Left lung (tissue), 10 donors: ENCODE measurements around the gene MYLK. TPM values are rescaled to one million over a fixed set of nuclear protein-coding genes. Genes with fewer than 3 reads are reported as not detected.
A peak's percentile ranks its signal among the peaks of the same experiment; 100 is the strongest.

Experiments
- ATAC-seq: fragments of 200-7000 bp; cut with Tn5 transposase; one replicate; pipeline ENCODE4 v1.9.1; 2020; ENCODE audit warnings: moderate library complexity
- DNase-seq, 4 donors: peaks; one replicate each; pipeline ENCODE4 v3.0.0-alpha.2; 2013 to 2020
- H3K27ac ChIP-seq, 2 donors: fragments of 200-600 bp; sonication (generic) in 1 of 2; one replicate each; pipeline versions ENCODE4 v1.5.0 to v1.8.0; 2020 to 2021
- H3K27me3 ChIP-seq, 2 donors: fragments of 200-600 bp; sonication (generic) in 1 of 2; one replicate each; pipeline versions ENCODE4 v1.5.0 to v1.8.0; 2020 to 2021
- H3K36me3 ChIP-seq, 2 donors: fragments of 200-600 bp; sonication (generic) in 1 of 2; one replicate each; pipeline versions ENCODE4 v1.5.0 to v1.8.0; 2020 to 2021
- H3K4me1 ChIP-seq, 2 donors: fragments of 200-600 bp; one replicate each; pipeline ENCODE4 v1.8.0; 2021
- H3K4me3 ChIP-seq, 2 donors: fragments of 200-600 bp; sonication (generic) in 1 of 2; one replicate each; pipeline versions ENCODE4 v1.5.0 to v1.8.0; 2020 to 2021; ENCODE audit warnings: mild to moderate bottlenecking in 1 of 2
- H3K9me3 ChIP-seq, 2 donors: fragments of 200-600 bp; sonication (generic) in 1 of 2; one replicate each; pipeline versions ENCODE4 v1.5.0 to v1.8.0; 2020 to 2021
- intact Hi-C, 2 donors: fragments of 100-400 bp; cut with DNase I; formaldehyde crosslinking; loops; one replicate each; pipeline versions ENCODE4 v1.11.2 to v1.14.2; 2022
- polyA plus RNA-seq, 6 donors: library from polyadenylated mRNA; unstranded; fragments of 120-200 nt; gene quantifications; one replicate each; pipeline ENCODE4 v1.2.1, GENCODE V29; 2013; ENCODE audit not compliant: insufficient read length in 6 of 6
- total RNA-seq, 2 donors: library from RNA; stranded (reverse); fragmentation: NEBNext Ultra II Directional; extraction: Animal tissue kit (Norgen Biotek cat#: 25700); gene quantifications; one replicate each; pipeline ENCODE4 v1.2.1, GENCODE V29; 2021
- TF ChIP-seq, protein P1 (sequence below), 2 donors: fragments of 200-600 bp; sonication (generic) in 1 of 2; IDR thresholded peaks; one replicate each; pipeline versions ENCODE4 v1.5.0 to v1.8.0; 2021; ENCODE audit warnings: antibody characterized with exemption in 2 of 2
- donor health status: DM: no; HTN: yes; CAD: no.
- donor health status: DM: no; HTN: no; CAD: no.

The MYLK gene
- total and polyA plus RNA-seq, 8 donors: 155 to 468 (median 410) TPM

DNA sequence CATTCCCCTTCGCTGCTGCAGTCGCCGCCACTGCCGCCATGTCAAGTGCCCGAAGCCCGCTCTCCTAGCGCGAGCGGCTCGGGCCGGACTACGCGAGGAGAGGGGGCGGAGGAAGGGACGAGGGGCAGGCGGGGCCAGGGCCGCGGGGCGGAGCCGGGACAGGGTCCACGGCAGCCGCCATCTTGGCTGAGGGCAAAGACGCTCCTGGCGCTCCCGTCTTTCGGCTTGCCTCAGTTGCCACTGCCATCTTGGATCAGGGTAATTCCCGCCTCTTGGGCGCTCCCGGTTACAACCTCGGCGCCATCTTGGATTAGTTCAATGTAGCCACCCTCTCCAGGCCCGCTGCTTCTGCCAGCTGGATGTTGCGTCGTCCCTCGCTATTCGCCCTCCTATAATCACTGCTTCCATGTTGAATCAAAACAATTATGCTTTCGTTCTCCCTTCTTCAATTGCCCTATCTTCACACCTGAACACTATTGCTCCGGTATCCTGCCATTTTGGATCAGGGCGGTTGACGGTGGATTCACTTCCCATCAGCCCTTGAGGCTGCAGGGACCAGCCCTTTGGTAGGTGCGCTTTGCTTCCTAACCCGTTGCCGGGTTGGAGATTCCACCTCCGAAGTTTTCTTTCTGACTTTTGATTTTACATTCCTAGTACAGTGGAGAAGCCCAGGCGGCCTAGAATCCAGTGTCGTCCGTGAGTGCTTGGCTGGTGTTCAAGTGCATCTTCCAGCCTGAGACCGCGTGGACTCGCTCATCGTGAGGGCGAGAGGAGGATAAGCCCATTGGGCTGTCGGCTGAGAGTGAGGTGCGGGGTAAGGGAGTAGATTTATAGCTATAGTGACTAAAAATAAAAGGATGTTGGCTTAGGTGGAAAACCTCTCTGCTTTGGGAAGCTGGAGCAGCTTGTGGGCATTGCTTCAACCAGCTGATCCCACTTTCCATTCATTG, 298.9 kb downstream of the MYLK start, which contains the start of gene HACD2:
TSS of gene HACD2 (minus strand) at position 66 of the 950 bp plus-strand sequence. CDS start at position 40, 26 bp downstream.
- H3K27ac ChIP-seq: peak within 1 kb of the TSS; percentile 96
- H3K27me3 ChIP-seq: no peaks in the 10 kb centered on the region
- peak within 1 kb of the TSS; percentile 76 to 86 for H3K4me3 ChIP-seq
- H3K4me1 ChIP-seq: peaks cover 8 to 27% of the 10 kb centered on the region in 2 donors
- ATAC-seq: peak; percentile 96
- H3K36me3 ChIP-seq: peaks cover 0 to 15% of the 10 kb centered on the region in 2 donors
- intact Hi-C loops: no loop called here
- DNase-seq: peak; percentile 94 to 100 (median 98)
- TF ChIP-seq, protein P1, sequence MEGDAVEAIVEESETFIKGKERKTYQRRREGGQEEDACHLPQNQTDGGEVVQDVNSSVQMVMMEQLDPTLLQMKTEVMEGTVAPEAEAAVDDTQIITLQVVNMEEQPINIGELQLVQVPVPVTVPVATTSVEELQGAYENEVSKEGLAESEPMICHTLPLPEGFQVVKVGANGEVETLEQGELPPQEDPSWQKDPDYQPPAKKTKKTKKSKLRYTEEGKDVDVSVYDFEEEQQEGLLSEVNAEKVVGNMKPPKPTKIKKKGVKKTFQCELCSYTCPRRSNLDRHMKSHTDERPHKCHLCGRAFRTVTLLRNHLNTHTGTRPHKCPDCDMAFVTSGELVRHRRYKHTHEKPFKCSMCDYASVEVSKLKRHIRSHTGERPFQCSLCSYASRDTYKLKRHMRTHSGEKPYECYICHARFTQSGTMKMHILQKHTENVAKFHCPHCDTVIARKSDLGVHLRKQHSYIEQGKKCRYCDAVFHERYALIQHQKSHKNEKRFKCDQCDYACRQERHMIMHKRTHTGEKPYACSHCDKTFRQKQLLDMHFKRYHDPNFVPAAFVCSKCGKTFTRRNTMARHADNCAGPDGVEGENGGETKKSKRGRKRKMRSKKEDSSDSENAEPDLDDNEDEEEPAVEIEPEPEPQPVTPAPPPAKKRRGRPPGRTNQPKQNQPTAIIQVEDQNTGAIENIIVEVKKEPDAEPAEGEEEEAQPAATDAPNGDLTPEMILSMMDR (IDR thresholded peaks at IDR 0.05): no peak
- peaks cover 0 to 3% of the 10 kb centered on the region in 2 donors for H3K9me3 ChIP-seq

DNA sequence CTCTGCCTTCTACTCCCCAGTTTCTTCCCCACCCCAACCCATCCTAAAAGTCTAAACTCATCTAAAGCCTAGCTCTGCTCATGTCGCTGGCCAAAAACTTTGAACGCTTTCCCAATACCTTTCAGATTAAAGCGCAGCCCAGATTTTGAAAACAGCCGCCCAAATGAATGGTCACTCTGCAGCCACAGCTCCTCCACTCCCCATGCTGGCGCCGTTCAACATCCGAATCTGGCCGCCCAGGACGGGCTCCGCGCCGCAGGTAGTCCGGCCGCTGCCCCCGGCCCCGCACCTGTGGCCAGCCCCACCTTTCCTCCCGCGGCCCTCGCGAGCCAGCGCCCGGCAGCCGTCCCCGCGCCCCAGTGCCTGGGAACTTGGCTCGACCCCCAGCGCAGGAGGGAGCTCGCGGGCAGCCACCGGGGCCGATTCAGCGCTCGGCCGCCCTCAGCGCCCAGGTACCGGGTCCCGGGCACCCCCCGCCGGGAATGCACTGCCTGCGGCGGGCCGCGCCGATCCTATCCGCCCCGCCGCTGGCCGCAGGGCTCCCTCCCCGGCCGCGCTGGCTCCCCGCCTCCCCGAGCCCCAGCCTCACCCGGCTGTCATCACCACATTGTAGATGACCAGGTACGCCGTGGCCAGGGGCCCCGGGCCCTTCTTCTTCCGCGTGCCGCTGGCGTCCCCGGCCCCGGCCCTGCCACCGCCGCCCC, 299.7 kb downstream of the MYLK start:
- Histone ChIP-seq H3K4me1 (peaks cover 8 to 27% of the 10 kb centered on the region in 2 donors), H3K36me3 (peaks cover 0 to 21% of the 10 kb centered on the region in 2 donors), H3K9me3 (no peaks in the 10 kb centered on the region), H3K27me3 (no peaks in the 10 kb centered on the region), H3K27ac (peak overlapping the region; percentile 96), H3K4me3 (peak overlapping the region; percentile 76 to 86)
- peak; percentile 47 for ATAC-seq
- intact Hi-C loops: no loop called here
- TF ChIP-seq, protein P1 (IDR thresholded peaks at IDR 0.05): no peak
- DNase-seq: peak in 2 of 4 donors; percentile 44 to 46

DNA sequence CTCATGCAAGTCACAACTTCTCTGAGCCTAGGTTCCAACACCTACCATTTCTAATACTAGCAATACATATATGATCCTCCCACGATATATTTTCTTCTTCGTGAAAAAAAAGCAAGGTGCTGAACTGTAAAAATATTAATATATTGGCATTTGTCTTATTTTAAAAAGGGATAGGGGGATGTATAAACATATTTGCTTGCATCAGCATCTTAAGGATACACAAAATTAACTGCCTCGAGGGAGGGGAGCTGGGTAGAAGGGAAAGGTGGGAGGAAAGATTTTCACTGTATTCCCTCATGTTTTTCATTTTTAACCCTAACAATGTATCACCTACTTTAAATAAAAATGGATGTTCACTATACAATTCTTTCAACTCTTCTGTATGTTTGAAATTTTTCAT, 300.6 kb downstream of the MYLK start:
- ATAC-seq (no peak), DNase-seq (no peak)
- Histone ChIP-seq H3K36me3 (peaks cover 0 to 29% of the 10 kb centered on the region in 2 donors), H3K9me3 (no peaks in the 10 kb centered on the region), H3K4me1 (peaks cover 8 to 27% of the 10 kb centered on the region in 2 donors), H3K4me3 (peak overlapping the region in 1 of 2 donors; percentile 86), H3K27ac (no peak overlapping the region), H3K27me3 (no peaks in the 10 kb centered on the region)
- intact Hi-C loops: no loop called here
- TF ChIP-seq, protein P1 (IDR thresholded peaks at IDR 0.05): no peak

DNA sequence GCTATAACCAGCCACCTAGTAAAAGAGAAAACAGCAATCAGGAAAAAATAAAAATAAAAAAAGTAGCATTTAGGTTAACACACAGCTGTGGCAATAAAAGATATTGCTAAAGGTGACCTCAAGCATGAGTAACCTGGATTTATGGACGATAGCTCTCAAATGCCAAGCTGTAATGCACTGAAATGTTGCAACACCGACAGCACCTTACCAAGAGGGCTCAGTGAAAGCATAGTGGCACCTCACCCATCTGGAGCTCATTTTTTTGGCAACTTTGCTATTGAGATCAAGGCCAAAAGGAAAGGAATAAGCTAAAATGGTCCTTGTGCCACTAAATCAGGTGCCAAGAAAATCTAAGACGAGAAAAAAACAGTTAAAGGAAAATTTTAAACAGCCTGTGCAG, 301.8 kb downstream of the MYLK start:
- Histone ChIP-seq H3K4me3 (no peak overlapping the region), H3K27ac (no peak overlapping the region), H3K36me3 (peaks cover 0 to 41% of the 10 kb centered on the region in 2 donors), H3K4me1 (peaks cover 8 to 27% of the 10 kb centered on the region in 2 donors), H3K9me3 (no peaks in the 10 kb centered on the region), H3K27me3 (no peaks in the 10 kb centered on the region)
- intact Hi-C loops: no loop called here
- TF ChIP-seq, protein P1 (IDR thresholded peaks at IDR 0.05): no peak
- DNase-seq (no peak), ATAC-seq (no peak)

DNA sequence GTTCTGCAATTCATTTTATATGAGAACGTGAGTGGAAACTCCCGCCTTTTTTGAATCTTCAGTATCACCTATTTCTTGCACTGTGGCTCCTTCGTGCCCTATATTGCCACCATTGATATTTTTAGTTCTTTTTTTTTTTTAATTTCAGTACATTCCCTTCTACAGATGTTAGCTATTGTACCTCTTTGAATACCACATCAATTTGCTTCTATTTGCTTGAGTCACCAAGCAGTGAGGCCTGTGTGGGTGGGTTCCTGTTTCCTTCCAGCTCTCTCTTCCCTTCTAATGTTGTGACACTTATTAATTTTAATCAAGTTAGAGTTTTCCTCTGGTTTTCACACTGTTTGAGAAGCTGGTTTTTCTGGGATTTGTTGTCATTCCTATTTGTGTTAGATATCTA, 308.0 kb downstream of the MYLK start:
- Histone ChIP-seq H3K4me3 (no peak overlapping the region), H3K9me3 (no peaks in the 10 kb centered on the region), H3K27me3 (no peaks in the 10 kb centered on the region), H3K36me3 (peaks cover 0 to 51% of the 10 kb centered on the region in 2 donors), H3K27ac (no peak overlapping the region), H3K4me1 (no peaks in the 10 kb centered on the region)
- TF ChIP-seq, protein P1 (IDR thresholded peaks at IDR 0.05): no peak
- ATAC-seq (peak; percentile 33), DNase-seq (no peak)
- intact Hi-C loops: no loop called here
